ENCODE measurements around the gene ZNF541.

Gene ZNF541

DNA sequence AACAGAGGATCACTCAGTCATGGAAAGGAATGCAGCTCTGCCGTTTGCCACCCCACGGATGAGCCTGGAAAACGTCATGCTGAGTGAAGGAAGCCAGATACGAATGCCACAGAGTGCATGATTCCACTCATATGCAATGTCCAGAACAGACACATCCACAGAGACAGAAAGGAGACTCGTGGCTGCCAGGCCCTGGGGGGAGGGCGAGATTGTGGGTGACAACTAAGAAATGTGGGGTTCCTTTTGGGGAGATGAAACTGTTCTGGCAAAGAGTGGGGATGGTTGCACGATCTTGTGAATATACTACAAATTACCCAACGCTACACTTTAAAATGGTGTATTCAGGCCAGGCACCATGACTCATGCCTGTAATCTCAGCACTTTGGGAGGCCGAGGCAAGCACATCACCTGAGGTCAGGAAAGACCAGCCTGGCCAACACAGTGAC lies 30.9 kb downstream of the ZNF541 start:
- DNase-seq (ENCODE audit: low read depth in 2 of 2): no peak

DNA sequence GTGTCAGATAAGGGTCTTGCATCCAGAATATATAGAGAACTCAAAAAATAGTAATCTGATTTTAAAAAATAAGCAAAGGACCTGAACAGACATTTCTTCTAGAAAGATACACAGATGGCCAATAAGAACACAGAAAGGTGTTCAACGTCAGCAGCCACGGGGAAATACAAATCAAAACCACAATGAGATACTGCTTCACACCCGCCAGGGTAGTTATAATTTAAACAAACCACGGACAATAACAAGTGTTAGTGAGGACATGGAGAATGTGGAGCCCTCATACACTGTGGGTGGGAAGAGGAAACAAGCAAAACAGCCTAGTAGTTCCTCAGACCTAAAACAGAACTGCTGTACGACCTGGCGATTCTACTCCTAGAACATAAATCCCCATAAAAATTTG lies 31.4 kb downstream of the ZNF541 start:
- DNase-seq (ENCODE audit: low read depth in 2 of 2): no peak

GRCh38 chr19:47540748-47541147 lies 32.2 kb downstream of the ZNF541 start:
- no peak for DNase-seq (ENCODE audit: low read depth in 2 of 2)

GRCh38 chr19:47539747-47540311 lies 33.1 kb downstream of the ZNF541 start:
- no peak for DNase-seq (ENCODE audit: low read depth in 2 of 2)

- DNase-seq (ENCODE audit: low read depth in 2 of 2): no peak
Observed at GRCh38 chr19:47538812-47539211, 34.1 kb downstream of the ZNF541 start.

- no peak for DNase-seq (ENCODE audit: low read depth in 2 of 2)
Observed at GRCh38 chr19:47537493-47537892, 35.5 kb downstream of the ZNF541 start.

DNA sequence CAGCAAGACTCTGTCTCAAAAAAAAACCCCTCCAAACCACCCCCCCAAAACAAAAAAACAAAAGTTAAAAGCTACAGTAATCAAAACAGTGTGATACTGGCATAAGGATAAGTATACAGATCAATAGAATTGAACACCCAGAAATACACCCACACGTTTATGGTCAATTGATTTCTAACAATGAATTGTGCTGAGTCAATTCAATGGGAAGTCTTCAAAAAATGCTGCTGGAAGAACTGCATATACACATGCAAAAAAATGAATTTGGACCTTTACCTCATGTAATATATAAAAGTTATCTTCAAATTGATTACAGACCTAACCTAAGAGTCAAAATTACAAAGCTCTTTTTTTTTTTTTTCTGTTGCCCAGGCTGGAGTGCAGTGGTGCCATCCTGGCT lies 38.3 kb downstream of the ZNF541 start:
- no peak for DNase-seq (ENCODE audit: low read depth in 2 of 2)

DNA sequence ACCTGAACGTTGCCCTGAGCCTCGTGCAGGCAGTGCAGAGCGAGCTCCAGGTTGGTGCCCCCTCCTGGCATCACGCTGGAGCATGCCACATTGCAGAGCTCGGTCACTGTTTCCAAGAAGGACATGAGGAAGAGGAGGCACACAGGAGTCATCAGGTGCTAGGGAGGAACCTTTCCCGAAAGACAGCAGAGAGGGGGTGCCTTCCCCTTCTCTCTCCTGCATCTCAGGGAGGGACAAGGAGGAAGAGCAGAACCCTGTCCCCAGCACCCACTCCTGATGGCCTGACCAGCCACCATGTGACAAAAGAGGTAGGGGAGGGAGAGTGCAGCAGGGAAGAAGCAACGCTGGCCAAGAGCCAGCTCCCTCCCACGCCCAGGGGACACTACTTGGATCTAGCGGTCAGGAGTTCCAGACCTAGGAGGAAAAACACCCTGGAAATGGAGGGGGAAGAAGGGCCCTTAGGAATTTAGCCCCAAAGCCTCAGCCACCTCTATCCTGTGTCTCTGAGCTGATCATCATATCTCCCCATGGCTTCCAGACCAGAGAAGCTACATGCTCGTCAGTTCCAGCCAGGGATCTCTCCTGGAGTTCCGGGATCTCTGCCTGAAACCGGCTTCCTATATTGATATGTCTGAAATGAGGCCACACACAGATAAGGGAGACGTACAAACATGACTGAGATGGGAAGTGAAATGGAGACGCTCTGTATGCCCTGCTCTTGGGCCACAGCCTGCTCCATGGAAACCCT lies 41.1 kb downstream of the ZNF541 start:
- DNase-seq (ENCODE audit: low read depth in 2 of 2): no peak

- DNase-seq (ENCODE audit: low read depth in 2 of 2): no peak
Observed at GRCh38 chr19:47529018-47529742, 43.8 kb downstream of the ZNF541 start.

GRCh38 chr19:47526798-47527197 lies 46.1 kb downstream of the ZNF541 start:
- no peak for DNase-seq (ENCODE audit: low read depth in 2 of 2)

- no peak for DNase-seq (ENCODE audit: low read depth in 2 of 2)
Observed at GRCh38 chr19:47523473-47523872, 49.5 kb downstream of the ZNF541 start.

All from stimulated activated CD4-positive, alpha-beta T cell treated with anti-CD3 and anti-CD28 coated beads, Interleukin-1b, Interleukin-23, amount 100 ng/mL, for 1 hour (primary cell).